HEK293 (cell line): ENCODE results near the gene PTRH2.

Experiments
- ZFP3 ChIP-seq: fragments of 450-650 bp; formaldehyde crosslinking; IDR thresholded peaks from 2 replicates; pipeline ENCODE4 v1.5.1; 2016; ENCODE audit warnings: low read depth, missing biosample characterization, missing genetic modification characterization
- ZNF629 ChIP-seq: fragments of 450-650 bp; formaldehyde crosslinking; IDR thresholded peaks from 2 replicates; pipeline ENCODE4 v1.5.1; 2017; ENCODE audit warnings: missing biosample characterization, missing genetic modification characterization
- TF ChIP-seq, protein P1 (sequence below): fragments of 450-650 bp; formaldehyde crosslinking; IDR thresholded peaks from 2 replicates; pipeline ENCODE4 v1.5.1; 2016; ENCODE audit warnings: missing biosample characterization, missing genetic modification characterization
- TF ChIP-seq, protein P2 (sequence below): fragments of 450-650 bp; formaldehyde crosslinking; IDR thresholded peaks from 2 replicates; pipeline ENCODE4 v1.5.1; 2016; ENCODE audit warnings: missing biosample characterization, missing genetic modification characterization
- TF ChIP-seq, protein P3 (sequence below): fragments of 450-650 bp; formaldehyde crosslinking; IDR thresholded peaks from 2 replicates; pipeline ENCODE4 v1.5.1; 2016; ENCODE audit warnings: missing biosample characterization, missing genetic modification characterization, low read depth

GRCh38 chr17:59733697-59734096 is 26.5 kb upstream of the PTRH2 start:
- TF ChIP-seq, protein P1, sequence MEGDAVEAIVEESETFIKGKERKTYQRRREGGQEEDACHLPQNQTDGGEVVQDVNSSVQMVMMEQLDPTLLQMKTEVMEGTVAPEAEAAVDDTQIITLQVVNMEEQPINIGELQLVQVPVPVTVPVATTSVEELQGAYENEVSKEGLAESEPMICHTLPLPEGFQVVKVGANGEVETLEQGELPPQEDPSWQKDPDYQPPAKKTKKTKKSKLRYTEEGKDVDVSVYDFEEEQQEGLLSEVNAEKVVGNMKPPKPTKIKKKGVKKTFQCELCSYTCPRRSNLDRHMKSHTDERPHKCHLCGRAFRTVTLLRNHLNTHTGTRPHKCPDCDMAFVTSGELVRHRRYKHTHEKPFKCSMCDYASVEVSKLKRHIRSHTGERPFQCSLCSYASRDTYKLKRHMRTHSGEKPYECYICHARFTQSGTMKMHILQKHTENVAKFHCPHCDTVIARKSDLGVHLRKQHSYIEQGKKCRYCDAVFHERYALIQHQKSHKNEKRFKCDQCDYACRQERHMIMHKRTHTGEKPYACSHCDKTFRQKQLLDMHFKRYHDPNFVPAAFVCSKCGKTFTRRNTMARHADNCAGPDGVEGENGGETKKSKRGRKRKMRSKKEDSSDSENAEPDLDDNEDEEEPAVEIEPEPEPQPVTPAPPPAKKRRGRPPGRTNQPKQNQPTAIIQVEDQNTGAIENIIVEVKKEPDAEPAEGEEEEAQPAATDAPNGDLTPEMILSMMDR (tag by site-specific recombination): no peak
- TF ChIP-seq, protein P2, sequence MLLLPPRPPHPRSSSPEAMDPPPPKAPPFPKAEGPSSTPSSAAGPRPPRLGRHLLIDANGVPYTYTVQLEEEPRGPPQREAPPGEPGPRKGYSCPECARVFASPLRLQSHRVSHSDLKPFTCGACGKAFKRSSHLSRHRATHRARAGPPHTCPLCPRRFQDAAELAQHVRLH: no peak
- TF ChIP-seq, protein P3, sequence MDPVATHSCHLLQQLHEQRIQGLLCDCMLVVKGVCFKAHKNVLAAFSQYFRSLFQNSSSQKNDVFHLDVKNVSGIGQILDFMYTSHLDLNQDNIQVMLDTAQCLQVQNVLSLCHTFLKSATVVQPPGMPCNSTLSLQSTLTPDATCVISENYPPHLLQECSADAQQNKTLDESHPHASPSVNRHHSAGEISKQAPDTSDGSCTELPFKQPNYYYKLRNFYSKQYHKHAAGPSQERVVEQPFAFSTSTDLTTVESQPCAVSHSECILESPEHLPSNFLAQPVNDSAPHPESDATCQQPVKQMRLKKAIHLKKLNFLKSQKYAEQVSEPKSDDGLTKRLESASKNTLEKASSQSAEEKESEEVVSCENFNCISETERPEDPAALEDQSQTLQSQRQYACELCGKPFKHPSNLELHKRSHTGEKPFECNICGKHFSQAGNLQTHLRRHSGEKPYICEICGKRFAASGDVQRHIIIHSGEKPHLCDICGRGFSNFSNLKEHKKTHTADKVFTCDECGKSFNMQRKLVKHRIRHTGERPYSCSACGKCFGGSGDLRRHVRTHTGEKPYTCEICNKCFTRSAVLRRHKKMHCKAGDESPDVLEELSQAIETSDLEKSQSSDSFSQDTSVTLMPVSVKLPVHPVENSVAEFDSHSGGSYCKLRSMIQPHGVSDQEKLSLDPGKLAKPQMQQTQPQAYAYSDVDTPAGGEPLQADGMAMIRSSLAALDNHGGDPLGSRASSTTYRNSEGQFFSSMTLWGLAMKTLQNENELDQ (tag by site-specific recombination): no peak
- TF ChIP-seq ZNF629 (no peak), ZFP3 (tag by site-specific recombination) (no peak)
